ENCODE results near the gene TMPRSS6.

The TMPRSS6 gene

GRCh38 chr22:37023743-37024338 lies 85.7 kb downstream of the TMPRSS6 start:
- DNase-seq: no peak

- DNase-seq: no peak
These were observed 86.8 kb downstream of the TMPRSS6 start for GRCh38 chr22:37022483-37023337.

GRCh38 chr22:37021710-37022482 lies 87.6 kb downstream of the TMPRSS6 start:
- no peak for DNase-seq

DNA sequence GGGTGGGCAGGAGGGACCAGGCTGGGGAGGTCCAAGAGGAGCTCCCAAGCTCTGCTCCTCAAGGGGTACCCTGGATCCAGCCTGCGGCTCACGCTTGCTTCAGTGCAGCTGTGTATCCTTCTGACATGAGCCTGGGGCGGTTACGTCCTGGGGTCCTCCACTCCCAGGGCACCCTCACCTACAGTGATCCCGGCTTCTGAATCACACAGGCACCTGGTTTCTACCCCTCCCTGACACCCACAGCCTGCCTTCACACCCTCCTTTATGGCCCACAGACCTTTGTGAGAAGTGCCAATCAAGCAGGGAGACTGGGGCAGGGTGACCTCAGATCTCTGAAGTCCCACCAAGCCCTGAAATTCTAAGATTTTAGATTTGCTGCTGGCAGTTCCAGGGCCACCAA lies 88.5 kb downstream of the TMPRSS6 start:
- DNase-seq: no peak

DNA sequence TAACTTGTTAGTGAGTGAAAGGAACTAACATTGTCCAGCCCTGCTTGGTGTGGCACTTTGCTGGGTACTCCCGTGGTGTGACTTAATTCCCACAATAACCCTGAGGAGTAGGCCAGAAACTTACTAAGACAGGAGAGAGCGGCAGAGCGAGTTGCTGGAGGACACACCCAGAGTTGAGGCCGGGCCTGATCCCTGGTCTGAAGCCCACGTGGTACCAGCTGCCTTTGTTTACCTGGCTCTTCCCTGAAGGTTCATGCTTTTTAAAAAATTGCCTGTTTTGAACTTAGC lies 89.4 kb downstream of the TMPRSS6 start:
- DNase-seq: no peak

- DNase-seq: no peak
These were observed 90.0 kb downstream of the TMPRSS6 start, which contains the start of the genes MPST and TST for GRCh38 chr22:37019309-37020191. Gene MPST (plus strand): TSS chr22:37019742. CDS start chr22:37019837, 95 bp downstream. Gene TST (minus strand): TSS chr22:37019447. CDS start chr22:37018732, 715 bp downstream.

- DNase-seq: no peak
These were observed 90.7 kb downstream of the TMPRSS6 start for GRCh38 chr22:37018815-37019308.

- no peak for DNase-seq
These were observed 91.3 kb downstream of the TMPRSS6 start for GRCh38 chr22:37018086-37018814.

- no peak for DNase-seq
These were observed 92.2 kb downstream of the TMPRSS6 start for GRCh38 chr22:37017356-37017755.

DNA sequence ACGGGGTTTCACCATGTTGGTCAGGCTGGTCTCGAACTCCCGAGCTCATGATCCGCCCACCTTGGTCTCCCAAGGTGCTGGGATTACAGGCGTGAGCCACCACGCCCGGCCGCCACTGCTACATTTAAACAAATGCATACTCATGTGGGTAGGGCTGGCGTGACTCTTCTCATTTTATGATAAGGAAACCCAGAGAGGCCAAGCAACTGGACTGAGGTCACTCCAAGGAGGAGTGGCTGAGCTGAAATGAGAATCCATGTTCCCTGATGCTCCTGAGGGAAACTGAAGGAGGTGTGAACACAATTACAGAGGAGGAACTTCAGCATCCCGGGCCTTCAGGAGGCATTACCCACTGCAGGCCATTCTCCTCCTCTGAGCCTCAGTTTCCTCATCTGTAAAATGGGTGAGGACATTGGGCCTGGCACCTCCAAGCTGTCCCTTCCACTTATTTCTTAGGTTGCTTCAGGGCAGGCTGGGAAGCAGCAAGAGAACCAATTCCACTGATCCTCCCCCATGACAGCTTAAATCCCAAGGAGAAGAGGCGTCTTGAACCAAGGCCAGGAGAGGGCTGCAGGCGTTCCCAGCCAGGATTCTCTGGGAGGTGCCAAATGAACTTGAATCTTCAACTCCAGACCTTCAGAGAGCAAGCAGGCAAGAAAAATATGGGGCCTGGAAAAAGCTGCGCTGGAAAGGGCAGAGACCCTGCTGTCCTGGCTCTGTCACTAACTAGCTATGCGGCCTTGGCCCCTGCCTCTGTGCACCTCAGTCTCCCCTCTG lies 93.2 kb downstream of the TMPRSS6 start:
- DNase-seq: no peak

DNA sequence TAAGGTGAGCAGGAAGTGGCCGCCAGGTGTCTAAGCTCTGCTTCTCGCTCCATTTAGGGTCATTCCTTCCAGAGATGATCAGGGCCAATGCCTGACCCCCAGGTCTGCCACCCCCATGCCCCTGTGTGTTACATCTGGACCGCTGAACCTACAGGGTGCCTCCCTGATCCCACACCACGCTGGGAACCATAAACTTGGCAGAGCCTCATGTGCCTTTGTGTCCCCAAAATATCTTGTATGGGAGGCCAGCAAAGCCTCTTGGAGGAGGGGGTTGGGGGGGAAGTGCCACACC lies 94.0 kb downstream of the TMPRSS6 start:
- no peak for DNase-seq
